ENCODE results near the gene DNAL1. TPM values are rescaled to one million over a fixed set of nuclear protein-coding genes. Genes with fewer than 3 reads are reported as not detected.

Gene DNAL1
- total RNA-seq, 1 experiment from 2014 or later: 14.6 TPM

- RAD21 ChIA-PET (ENCODE audit: low non-redundant PET in 1 of 2, low total read pairs in 2 of 2, uncharacterized antibody in 2 of 2, unreplicated experiment in 2 of 2): no interaction called here
- ATAC-seq (no peak), DNase-seq (ENCODE audit: low read depth, low spot score) (no peak)
- Histone ChIP-seq H3K9ac (ENCODE audit: low read length) (no peak overlapping the region), H3K79me2 (ENCODE audit: insufficient read depth, low read length) (no peaks in the 10 kb centered on the region), H3K4me1 (ENCODE audit: control insufficient read depth in 1 of 2, insufficient read depth in 2 of 2, low read length in 2 of 2) (peaks cover 0 to 7% of the 10 kb centered on the region in 2 experiments; a peak in 2 of 4 replicates), H3K27me3 (ENCODE audit: insufficient read depth, low read length) (no peaks in the 10 kb centered on the region), H3K36me3 (ENCODE audit: control insufficient read depth in 1 of 2, insufficient read depth in 2 of 2, low read length in 2 of 2) (peaks cover 37 to 48% of the 10 kb centered on the region in 2 experiments; a peak in 3 of 4 replicates), H3K9me2 (ENCODE audit: insufficient read depth) (no peaks in the 10 kb centered on the region), H2AFZ (ENCODE audit: low read depth, low read length, poor library complexity, severe bottlenecking) (no peak overlapping the region), H3K4me3 (replicated peaks in 1 of 2; ENCODE audit: low read depth in 1 of 2, low read length in 2 of 2) (no peak overlapping the region), H3K27ac (ENCODE audit: low read depth, low read length) (no peak overlapping the region), H3K4me2 (ENCODE audit: low read length) (no peak overlapping the region), H4K20me1 (ENCODE audit: insufficient read depth) (no peaks in the 10 kb centered on the region), H3K9me3 (ENCODE audit: control insufficient read depth in 1 of 2, insufficient read depth in 1 of 2, low read depth in 1 of 2, low read length in 2 of 2) (no peaks in the 10 kb centered on the region)
- POLR2A ChIA-PET: no interaction called here
- CTCF ChIA-PET: no interaction called here
- no TSS peak for BruUV-seq (replicated peaks)
- TF ChIP-seq ZBTB33 (IDR thresholded peaks at IDR 0.05; ENCODE audit: extremely low read depth, insufficient replicate concordance, low read length): no peak
- TF ChIP-seq SP1 (IDR thresholded peaks at IDR 0.05; ENCODE audit: low read depth): no peak
- no peak for TF ChIP-seq ATF3 (IDR thresholded peaks at IDR 0.05)
- TF ChIP-seq EGR1 (IDR thresholded peaks at IDR 0.05; ENCODE audit: low read depth): no peak
- no peak for TF ChIP-seq ZNF274 (IDR thresholded peaks at IDR 0.05; ENCODE audit: low read depth, low read length)
- TF ChIP-seq JUND (IDR thresholded peaks at IDR 0.05): no peak
- TF ChIP-seq ZFX (IDR thresholded peaks at IDR 0.05): no peak
- no peak for TF ChIP-seq CEBPB (IDR thresholded peaks at IDR 0.05; ENCODE audit: low read depth)
- no peak for TF ChIP-seq ELF1 (IDR thresholded peaks at IDR 0.05; ENCODE audit: borderline replicate concordance, low read depth)
- no peak for TF ChIP-seq EZH2phosphoT487 (IDR thresholded peaks at IDR 0.05; ENCODE audit: borderline replicate concordance)
- TF ChIP-seq TCF7L2 (IDR thresholded peaks at IDR 0.05; ENCODE audit: borderline replicate concordance, extremely low read depth, insufficient read depth, insufficient read length): no peak
- TF ChIP-seq CTCF (IDR thresholded peaks at IDR 0.05 in 2 of 3, conservative IDR thresholded peaks at IDR 0.05 in 1 of 3; ENCODE audit: borderline replicate concordance in 1 of 3, insufficient read depth in 1 of 3, low read depth in 2 of 3, low read length in 2 of 3): no peak
- TF ChIP-seq FOSL1 (IDR thresholded peaks at IDR 0.05; ENCODE audit: low read depth): no peak
- no peak for TF ChIP-seq POLR2AphosphoS5 (IDR thresholded peaks at IDR 0.05; ENCODE audit: low read depth, low read length)
- no peak for TF ChIP-seq SIN3A (IDR thresholded peaks at IDR 0.05; ENCODE audit: low read depth)
- intact Hi-C loops (cut with micrococcal nuclease): no loop called here
These were observed 76.5 kb downstream of the DNAL1 start for GRCh38 chr14:73721101-73721821.
